H9 (cell line): ENCODE measurements around the gene RAB33B. TPM values are rescaled to one million over a fixed set of nuclear protein-coding genes. Genes with fewer than 3 reads are reported as not detected.

Experiments
- DNase-seq: peaks from one replicate; pipeline ENCODE4 v3.0.0-alpha.2; 2017
- H2AFZ ChIP-seq: one replicate; pipeline ENCODE4 v1.6.1; 2013; ENCODE audit warnings: mild to moderate bottlenecking, low read length, control low read depth, moderate library complexity
- H2AK5ac ChIP-seq: 2 replicates; pipeline ENCODE4 v1.6.1; 2013; ENCODE audit warnings: low read length, control low read depth, mixed read lengths; ENCODE audit not compliant: insufficient read length
- H2BK120ac ChIP-seq: one replicate; pipeline ENCODE4 v1.6.1; 2013; ENCODE audit warnings: low read depth, mild to moderate bottlenecking, low read length, control low read depth, inconsistent platforms; ENCODE audit not compliant: poor library complexity, severe bottlenecking
- H2BK12ac ChIP-seq: 2 replicates; pipeline ENCODE4 v1.6.1; 2013; ENCODE audit warnings: low read length, control low read depth, mixed read lengths, low read depth; ENCODE audit not compliant: insufficient read length
- H2BK15ac ChIP-seq: 2 replicates; pipeline ENCODE4 v1.6.1; 2013; ENCODE audit warnings: low read depth, low read length, control low read depth
- H2BK20ac ChIP-seq: one replicate; pipeline ENCODE4 v1.6.1; 2013; ENCODE audit warnings: low read depth, mild to moderate bottlenecking, low read length, control low read depth, inconsistent platforms; ENCODE audit not compliant: poor library complexity, severe bottlenecking
- H2BK5ac ChIP-seq: 2 replicates; pipeline ENCODE4 v1.6.1; 2013; ENCODE audit warnings: low read length, control low read depth, mixed read lengths; ENCODE audit not compliant: insufficient read length
- H3K14ac ChIP-seq: 2 replicates; pipeline ENCODE4 v1.6.1; 2013; ENCODE audit warnings: low read length, control low read depth; ENCODE audit not compliant: insufficient read depth
- H3K18ac ChIP-seq: 2 replicates; pipeline ENCODE4 v1.6.1; 2013; ENCODE audit warnings: low read depth, mild to moderate bottlenecking, mixed read lengths, low read length, control low read depth; ENCODE audit not compliant: insufficient read length
- H3K23ac ChIP-seq: 2 replicates; pipeline ENCODE4 v1.6.1; 2013; ENCODE audit warnings: low read length, control low read depth, mixed read lengths, low read depth; ENCODE audit not compliant: insufficient read length
- H3K23me2 ChIP-seq: 2 replicates; pipeline ENCODE4 v1.6.1; 2013; ENCODE audit warnings: low read depth, mild to moderate bottlenecking, mixed read lengths, low read length, control low read depth; ENCODE audit not compliant: insufficient read length, poor library complexity, severe bottlenecking
- H3K27ac ChIP-seq: 2 replicates; pipeline ENCODE4 v1.5.1; 2013; ENCODE audit warnings: low read length, control low read depth, mixed read lengths, low read depth; ENCODE audit not compliant: insufficient read length
- H3K27me3 ChIP-seq: 2 replicates; pipeline ENCODE4 v1.6.1; 2013; ENCODE audit warnings: low read length, control low read depth, inconsistent platforms; ENCODE audit not compliant: insufficient read depth
- H3K4ac ChIP-seq: 2 replicates; pipeline ENCODE4 v1.6.1; 2013; ENCODE audit warnings: low read depth, mild to moderate bottlenecking, control low read depth, inconsistent platforms, low read length, moderate library complexity
- H3K4me1 ChIP-seq: 2 replicates; pipeline ENCODE4 v1.6.1; 2013; ENCODE audit warnings: low read length, control low read depth, inconsistent platforms; ENCODE audit not compliant: insufficient read depth
- H3K4me2 ChIP-seq: 2 replicates; pipeline ENCODE4 v1.6.1; 2013; ENCODE audit warnings: low read length, control low read depth, mixed read lengths; ENCODE audit not compliant: insufficient read length, insufficient read depth
- H3K56ac ChIP-seq: 2 replicates; pipeline ENCODE4 v1.6.1; 2013; ENCODE audit warnings: low read depth, mild to moderate bottlenecking, mixed read lengths, low read length, control low read depth; ENCODE audit not compliant: insufficient read length
- H3K79me1 ChIP-seq: 2 replicates; pipeline ENCODE4 v1.6.1; 2013; ENCODE audit warnings: low read depth, mild to moderate bottlenecking, moderate library complexity, low read length, control low read depth, inconsistent platforms; ENCODE audit not compliant: insufficient read depth, poor library complexity, severe bottlenecking
- H3K79me2 ChIP-seq: 2 replicates; pipeline ENCODE4 v1.6.1; 2013; ENCODE audit warnings: low read length, control low read depth, inconsistent platforms; ENCODE audit not compliant: insufficient read depth
- H3K9ac ChIP-seq: 2 replicates; pipeline ENCODE4 v1.6.1; 2013; ENCODE audit warnings: low read length, control low read depth, mixed read lengths; ENCODE audit not compliant: insufficient read length; ENCODE audit errors: extremely low read depth
- H3K9me3 ChIP-seq: one replicate; pipeline ENCODE4 v1.6.1; 2013; ENCODE audit warnings: low read depth, low read length, inconsistent platforms; ENCODE audit not compliant: control insufficient read depth
- H3T11ph ChIP-seq: one replicate; pipeline ENCODE4 v1.6.1; 2013; ENCODE audit warnings: mild to moderate bottlenecking, low read length, control low read depth, inconsistent platforms
- H4K20me1 ChIP-seq: one replicate; pipeline ENCODE4 v1.6.1; 2013; ENCODE audit not compliant: control insufficient read depth, insufficient read length, insufficient read depth
- H4K5ac ChIP-seq: 2 replicates; pipeline ENCODE4 v1.6.1; 2013; ENCODE audit warnings: low read depth, mild to moderate bottlenecking, mixed read lengths, low read length, control low read depth; ENCODE audit not compliant: insufficient read length
- H4K8ac ChIP-seq: replicated peaks from 2 replicates; pipeline ENCODE4 v1.6.1; 2013; ENCODE audit warnings: low read length, control low read depth, mixed read lengths, low read depth; ENCODE audit not compliant: insufficient read length
- H4K91ac ChIP-seq: 2 replicates; pipeline ENCODE4 v1.6.1; 2013; ENCODE audit warnings: low read depth, mild to moderate bottlenecking, moderate library complexity, mixed read lengths, low read length, control low read depth; ENCODE audit not compliant: insufficient read length
- H3K27ac Mint-ChIP-seq, 3 experiments: 2 replicates in 2 of 3; 3 replicates in 1 of 3; pipeline ENCODE4 v1.8.0; 2020 to 2021; ENCODE audit warnings: mixed read lengths in 3 of 3, mild to moderate bottlenecking in 1 of 3, moderate library complexity in 1 of 3
- H3K27me3 Mint-ChIP-seq: 2 replicates; pipeline ENCODE4 v1.8.0; 2021; ENCODE audit warnings: low read depth, mild to moderate bottlenecking, moderate library complexity, mixed read lengths
- H3K36me3 Mint-ChIP-seq, 3 experiments: 2 replicates in 2 of 3; 3 replicates in 1 of 3; pipeline ENCODE4 v1.8.0; 2020 to 2021; ENCODE audit warnings: low read depth in 3 of 3, mixed read lengths in 3 of 3; ENCODE audit not compliant: insufficient read depth in 1 of 3
- H3K4me1 Mint-ChIP-seq, 2 experiments: 2 replicates each; pipeline ENCODE4 v1.8.0; 2020; ENCODE audit warnings: mixed read lengths in 2 of 2
- H3K4me3 Mint-ChIP-seq, 2 experiments: 2 replicates in 1 of 2; 3 replicates in 1 of 2; pipeline ENCODE4 v1.8.0; 2020 to 2021; ENCODE audit warnings: mild to moderate bottlenecking in 2 of 2, mixed read lengths in 2 of 2, moderate library complexity in 1 of 2
- H3K9me3 Mint-ChIP-seq, 2 experiments: 2 replicates in 1 of 2; 3 replicates in 1 of 2; pipeline ENCODE4 v1.8.0; 2020; ENCODE audit warnings: mild to moderate bottlenecking in 2 of 2, mixed read lengths in 2 of 2, moderate library complexity in 1 of 2
- CTCF ChIP-seq: fragments of 200-600 bp; sonication (generic); conservative IDR thresholded peaks from 3 replicates; pipeline ENCODE4 v1.8.0; 2021; ENCODE audit warnings: antibody characterized with exemption, mild to moderate bottlenecking
- total RNA-seq: library from RNA; stranded (reverse); gene quantifications from 2 replicates; pipeline ENCODE4 v1.2.1, GENCODE V29; 2021

RAB33B gene
- total RNA-seq, 1 experiment from 2014 or later: 7.7 TPM

GRCh38 chr4:139410312-139410711 is 43.6 kb upstream of the RAB33B start:
- Mint-ChIP-seq H3K36me3 (peaks cover 19 to 22% (median 22%) of the 10 kb centered on the region in 3 experiments), H3K4me1 (peaks cover 0 to 4% of the 10 kb centered on the region in 2 experiments; a peak in 1 of 4 replicates), H3K9me3 (peaks cover 14 to 19% of the 10 kb centered on the region in 2 experiments), H3K27me3 (no peaks in the 10 kb centered on the region; the same call in 1 of the 2 replicates), H3K4me3 (no peak overlapping the region), H3K27ac (no peak overlapping the region)
- Histone ChIP-seq H2BK12ac (no peak overlapping the region), H3K9me3 (no peaks in the 10 kb centered on the region), H2AK5ac (no peak overlapping the region), H2BK5ac (no peak overlapping the region), H2BK15ac (no peak overlapping the region), H3K27ac (no peak overlapping the region), H4K20me1 (no peaks in the 10 kb centered on the region), H3K4me2 (no peak overlapping the region), H3K4me1 (no peaks in the 10 kb centered on the region), H3T11ph (no peak overlapping the region), H3K27me3 (no peaks in the 10 kb centered on the region), H2BK20ac (no peak overlapping the region), H3K79me2 (no peaks in the 10 kb centered on the region), H2BK120ac (no peak overlapping the region), H3K4ac (no peak overlapping the region), H2AFZ (no peak overlapping the region), H3K18ac (no peak overlapping the region), H3K14ac (no peak overlapping the region), H3K79me1 (no peaks in the 10 kb centered on the region), H4K5ac (no peak overlapping the region), H3K23ac (no peak overlapping the region), H3K23me2 (no peaks in the 10 kb centered on the region), H3K56ac (no peak overlapping the region), H4K8ac (no peak overlapping the region), H4K91ac (no peak overlapping the region), H3K9ac (no peak overlapping the region)
- no peak for DNase-seq
- no peak for TF ChIP-seq CTCF
